GM18505 (cell line): Measurements from ENCODE around the gene KHDC1L.
"Not testable (repeated sequence)": the region's sequence is repeated elsewhere in the genome, so short reads cannot be mapped to it uniquely, and the experiment has no call there.

Experiments used
- ATAC-seq: cut with Tn5 transposase; IDR thresholded peaks from one replicate; pipeline ENCODE4 v1.9.1; 2021; ENCODE audit not compliant: unreplicated experiment
- POLR2A ChIP-seq: IDR thresholded peaks from 4 replicates; pipeline ENCODE4 v1.6.1; 2011; ENCODE audit warnings: borderline replicate concordance; ENCODE audit not compliant: insufficient read depth, insufficient read length; ENCODE audit errors: extremely low read depth

Gene KHDC1L

DNA sequence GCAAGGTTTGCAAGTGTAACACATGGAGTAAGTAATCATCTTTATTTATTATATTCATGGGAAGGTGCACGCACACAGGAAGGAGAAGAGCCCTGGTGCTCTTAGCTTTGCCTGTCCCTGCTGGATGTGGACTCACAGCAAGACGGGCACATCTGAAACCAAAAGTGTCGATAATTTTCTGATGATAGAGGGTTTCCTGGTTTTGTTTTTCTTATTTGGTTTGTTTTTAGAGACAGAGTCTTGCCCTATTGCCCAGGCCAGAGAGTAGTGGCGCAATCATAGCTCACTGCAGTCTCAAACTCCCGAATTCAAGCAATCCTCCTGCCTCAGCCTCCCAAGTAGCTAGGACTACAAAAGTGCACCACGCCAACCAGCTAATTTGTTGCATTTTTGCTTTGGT is 7.8 kb upstream of the KHDC1L start:
- no peak for TF ChIP-seq POLR2A
- no peak for ATAC-seq

DNA sequence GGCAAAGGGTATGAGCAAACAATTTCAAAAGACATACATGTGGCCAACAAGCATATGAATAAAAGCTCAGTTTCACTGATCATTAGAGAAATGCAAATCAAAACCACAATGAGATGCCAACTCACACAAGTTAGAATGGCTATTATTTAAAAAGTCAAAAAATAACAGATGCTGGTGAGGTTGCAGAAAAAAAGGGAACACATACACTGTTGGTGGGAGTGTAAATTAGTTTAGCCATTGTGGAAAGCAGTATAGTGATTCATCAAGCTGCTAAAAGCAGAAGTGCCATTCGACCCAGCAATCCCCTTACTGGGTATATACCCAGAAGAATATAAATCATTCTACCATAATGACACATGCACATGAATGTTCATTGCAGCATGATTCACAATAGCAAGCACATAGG is 6.7 kb upstream of the KHDC1L start:
- ATAC-seq = no peak
- no peak for TF ChIP-seq POLR2A

DNA sequence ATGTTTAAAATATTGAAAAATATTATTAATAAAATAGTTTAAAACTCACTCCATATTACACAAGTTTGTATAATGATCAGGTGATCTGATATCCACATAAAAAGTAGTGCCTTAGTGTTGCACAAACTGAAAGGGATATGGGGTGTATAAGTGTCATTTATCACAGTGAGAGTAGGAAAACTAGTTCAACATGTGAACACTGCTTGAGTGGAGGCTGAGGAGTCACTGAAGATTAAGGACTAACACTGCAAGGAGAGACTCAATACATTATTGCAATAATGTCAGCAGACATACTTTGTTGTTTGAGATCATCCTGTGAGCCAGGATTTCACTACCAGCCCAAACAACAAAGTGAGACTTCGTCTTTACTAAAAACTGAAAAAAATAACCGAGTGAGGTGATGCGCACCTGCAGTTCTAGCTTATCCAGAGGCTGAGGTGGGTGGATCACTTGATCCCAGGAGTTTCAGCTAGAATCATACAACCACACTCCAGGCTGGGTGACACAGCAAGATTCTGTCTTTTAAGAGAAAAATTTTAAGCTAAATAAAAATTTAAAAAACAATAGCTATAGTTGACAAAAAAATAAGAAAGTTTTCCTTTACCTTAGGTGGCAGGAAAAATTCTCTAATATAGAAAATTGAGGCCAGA is 2.4 kb upstream of the KHDC1L start:
- no peak for ATAC-seq
- TF ChIP-seq POLR2A = no peak

DNA sequence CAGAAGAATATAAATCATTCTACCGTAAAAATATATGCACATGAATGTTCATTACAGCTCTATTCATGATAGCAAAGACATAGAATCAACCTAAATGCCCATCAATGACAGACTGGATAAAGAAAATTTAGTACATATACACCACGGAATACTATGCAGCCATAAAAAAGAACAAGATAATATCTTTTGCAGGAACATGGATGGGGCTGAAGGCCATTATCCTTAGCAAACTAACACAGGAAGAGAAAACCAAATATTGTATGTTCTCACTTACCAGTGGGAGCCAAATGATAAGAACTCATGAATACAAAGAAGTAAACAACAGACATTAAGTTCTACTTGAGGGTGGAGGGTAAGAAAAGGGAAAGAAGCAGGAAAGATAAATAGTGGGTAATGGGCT is 8.4 kb downstream of the KHDC1L start:
- no peak for TF ChIP-seq POLR2A
- ATAC-seq = no peak

DNA sequence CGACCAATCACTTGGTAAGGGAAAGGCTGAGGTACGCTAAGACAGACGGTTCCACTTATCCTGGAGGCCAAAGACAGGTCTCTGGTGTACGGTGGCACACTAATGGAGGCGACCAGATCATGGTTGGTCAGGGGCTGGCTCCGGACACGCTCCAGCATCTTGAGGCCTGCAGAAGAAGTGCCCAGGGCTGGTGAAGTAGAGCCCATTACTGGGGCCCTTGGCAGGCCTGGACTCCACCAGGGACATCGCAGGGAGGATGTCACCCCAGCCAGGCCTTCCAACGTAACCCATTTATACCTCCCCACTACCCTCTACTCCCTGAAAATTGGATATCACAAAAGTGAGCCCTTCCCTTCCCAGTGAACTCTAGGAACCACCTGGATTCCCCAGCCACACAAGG is 16.2 kb downstream of the KHDC1L start:
- ATAC-seq = no peak
- no peak for TF ChIP-seq POLR2A

DNA sequence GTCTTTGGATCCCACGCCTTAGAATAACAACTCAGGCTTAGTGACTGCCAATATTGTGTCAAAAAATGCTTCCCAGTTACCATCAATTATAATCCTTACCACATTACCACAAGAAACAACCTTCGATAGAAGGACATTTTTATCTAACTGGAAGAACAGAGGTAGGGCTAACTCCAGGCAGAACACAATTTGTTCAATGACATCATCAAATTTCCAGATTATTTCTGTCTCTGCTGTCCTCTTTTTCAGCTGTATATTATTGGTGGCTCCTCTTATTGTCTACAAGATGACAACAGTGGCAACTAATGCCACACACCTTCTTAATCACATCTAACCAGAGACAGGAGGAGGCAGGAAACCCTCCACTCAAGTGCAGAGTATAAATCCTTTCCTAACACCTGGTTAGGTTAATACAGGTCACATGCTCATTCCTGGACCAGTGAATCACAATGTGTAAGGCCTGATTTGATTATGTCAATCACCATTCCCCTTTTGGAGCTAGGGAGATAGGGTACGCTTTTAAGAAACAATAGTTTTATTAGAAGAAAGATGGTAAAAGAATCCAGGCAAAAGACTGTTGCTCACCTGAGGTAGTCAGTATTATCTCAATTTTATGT is 18.0 kb downstream of the KHDC1L start:
- no peak for ATAC-seq
- no peak for TF ChIP-seq POLR2A

DNA sequence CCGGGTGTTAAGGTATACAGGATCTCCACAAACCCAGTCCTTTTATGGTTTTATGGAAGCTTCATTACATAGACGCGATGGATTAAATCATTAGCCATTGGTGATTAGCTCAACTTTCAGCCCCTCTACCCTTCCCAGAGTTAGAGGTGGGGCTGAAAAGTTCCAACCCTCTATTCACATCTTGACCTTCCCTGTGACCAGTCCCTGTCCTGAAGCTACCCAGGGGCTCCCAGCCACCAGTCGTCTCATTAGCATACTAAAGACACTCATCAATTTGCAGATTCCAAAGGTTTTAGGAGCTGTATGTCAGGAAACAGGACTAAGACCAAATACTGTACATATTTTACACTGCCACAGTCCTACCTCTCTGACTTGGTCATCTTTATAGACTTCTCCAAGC is 21.0 kb downstream of the KHDC1L start:
- ATAC-seq = no peak
- TF ChIP-seq POLR2A = no peak

DNA sequence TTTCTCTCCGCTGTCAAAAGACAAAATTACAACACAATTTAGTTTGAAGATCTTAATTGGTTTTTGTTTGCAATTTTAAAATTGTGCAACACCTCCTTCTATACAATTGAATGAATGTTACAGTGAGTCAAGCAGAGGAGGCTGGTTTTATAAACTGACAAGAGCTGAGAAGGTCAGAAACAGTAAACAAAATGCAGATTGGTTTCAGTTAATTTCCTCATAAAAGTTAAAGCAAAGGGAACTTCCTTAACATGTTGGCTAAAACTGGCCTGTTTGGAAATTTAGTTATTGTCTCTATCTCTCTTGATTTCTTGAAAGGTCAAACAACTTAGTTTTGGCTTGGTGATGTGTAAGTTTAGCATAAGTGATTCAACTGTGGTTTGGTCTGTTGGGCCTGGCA is 22.2 kb downstream of the KHDC1L start:
- no peak for ATAC-seq
- no peak for TF ChIP-seq POLR2A

DNA sequence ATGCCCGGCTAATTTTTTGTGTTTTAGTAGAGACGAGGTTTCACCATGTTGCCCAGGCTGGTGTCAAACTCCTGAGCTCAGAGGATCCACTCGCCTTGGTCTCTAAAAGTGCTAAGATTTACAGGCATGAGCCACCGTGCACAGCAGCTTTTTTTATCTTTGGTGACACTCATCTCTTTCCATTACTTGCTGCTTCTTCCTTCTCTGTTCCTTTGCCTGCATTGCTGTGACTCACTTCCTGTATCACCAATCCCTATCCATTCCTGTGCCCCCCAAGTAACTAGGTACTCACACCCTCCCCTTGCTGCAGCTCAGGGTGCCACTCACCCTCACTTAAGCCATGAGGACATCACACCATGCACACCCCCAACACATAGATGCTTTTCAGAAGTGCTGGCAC is 24.6 kb downstream of the KHDC1L start:
- ATAC-seq = no peak
- TF ChIP-seq POLR2A = no peak

DNA sequence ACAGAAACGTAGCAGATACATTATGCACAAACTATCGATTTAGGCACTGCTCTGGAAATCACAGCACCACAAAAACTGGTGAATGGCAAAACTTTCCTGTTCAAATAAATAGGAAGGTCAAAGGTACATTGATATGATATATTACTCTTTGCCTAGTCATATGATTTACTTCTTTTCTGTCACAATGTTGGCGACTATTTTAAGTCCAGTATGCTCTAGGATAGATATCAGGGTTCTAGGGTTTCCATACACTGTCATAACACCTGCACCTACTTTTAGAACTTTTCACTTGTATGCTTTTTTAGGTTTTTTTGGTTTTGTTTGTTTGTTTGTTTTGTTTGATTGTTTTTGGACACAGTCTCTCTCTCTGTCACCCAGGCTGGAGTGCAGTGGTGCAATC is 25.0 kb downstream of the KHDC1L start:
- no peak for TF ChIP-seq POLR2A
- ATAC-seq = no peak

DNA sequence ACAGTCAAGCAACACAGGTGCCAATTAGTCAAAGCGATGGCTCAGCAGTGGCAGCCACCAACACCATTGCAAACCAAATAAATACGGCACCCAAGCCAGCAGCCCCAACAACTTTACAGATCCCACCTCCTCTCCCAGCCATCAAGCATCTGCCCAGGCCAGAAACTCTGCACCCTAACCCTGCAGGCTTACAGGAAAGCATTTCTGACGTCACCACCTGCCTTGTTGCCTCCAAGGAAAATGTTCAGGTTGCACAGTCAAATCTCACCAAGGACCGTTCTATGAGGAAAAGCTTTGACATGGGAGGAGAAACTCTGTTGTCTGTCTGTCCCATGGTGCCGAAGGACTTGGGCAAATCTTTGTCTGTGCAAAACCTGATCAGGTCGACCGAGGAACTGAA is 30.6 kb downstream of the KHDC1L start:
- ATAC-seq = no peak
- TF ChIP-seq POLR2A = no peak

DNA sequence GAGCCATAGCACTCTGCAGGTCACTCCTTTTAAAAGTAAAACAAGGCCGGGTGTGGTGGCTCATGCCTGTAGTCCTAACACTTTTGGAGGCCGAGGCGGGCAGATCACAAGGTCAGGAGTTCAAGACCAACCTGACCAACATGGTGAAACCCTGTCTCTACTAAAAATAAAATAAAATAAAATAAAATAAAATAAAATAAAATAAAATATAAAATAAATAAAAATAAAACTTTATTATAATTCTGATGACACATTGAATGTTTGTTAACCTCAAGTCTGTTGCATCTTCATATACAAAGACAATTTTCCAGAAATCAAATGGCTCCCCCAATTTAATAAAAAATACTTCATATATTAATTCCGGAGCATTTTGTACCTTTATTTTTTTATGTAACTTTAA is 32.0 kb downstream of the KHDC1L start:
- ATAC-seq = not testable (repeated sequence)

DNA sequence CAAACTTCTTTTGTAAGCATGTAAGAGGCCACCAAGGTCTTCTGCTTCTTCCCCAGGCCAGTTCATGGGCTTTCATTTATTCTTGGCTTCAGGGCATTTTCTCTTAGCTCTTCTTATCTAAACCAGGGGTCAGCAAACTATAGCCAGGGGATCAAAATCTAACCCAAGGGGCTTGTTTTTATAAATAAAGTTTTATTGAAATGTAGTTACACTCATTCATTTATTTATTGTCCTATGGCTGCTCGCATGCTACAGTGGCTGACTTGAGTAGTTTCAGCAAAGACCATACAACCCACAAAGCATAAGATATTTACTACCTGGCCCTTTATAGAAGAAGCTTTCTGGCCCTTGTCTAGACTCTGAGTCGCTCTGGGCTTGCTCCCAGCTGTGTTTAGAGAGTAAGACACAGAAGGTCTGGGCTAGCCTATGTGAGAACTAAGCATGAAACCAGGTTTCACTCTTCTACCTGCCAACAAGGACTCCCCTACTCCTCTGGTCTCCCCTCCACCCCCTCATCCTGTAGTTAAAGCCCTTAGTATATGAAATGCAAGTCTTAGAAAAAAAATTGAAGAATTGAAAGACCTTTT is 43.2 kb downstream of the KHDC1L start:
- ATAC-seq = no peak
- no peak for TF ChIP-seq POLR2A

DNA sequence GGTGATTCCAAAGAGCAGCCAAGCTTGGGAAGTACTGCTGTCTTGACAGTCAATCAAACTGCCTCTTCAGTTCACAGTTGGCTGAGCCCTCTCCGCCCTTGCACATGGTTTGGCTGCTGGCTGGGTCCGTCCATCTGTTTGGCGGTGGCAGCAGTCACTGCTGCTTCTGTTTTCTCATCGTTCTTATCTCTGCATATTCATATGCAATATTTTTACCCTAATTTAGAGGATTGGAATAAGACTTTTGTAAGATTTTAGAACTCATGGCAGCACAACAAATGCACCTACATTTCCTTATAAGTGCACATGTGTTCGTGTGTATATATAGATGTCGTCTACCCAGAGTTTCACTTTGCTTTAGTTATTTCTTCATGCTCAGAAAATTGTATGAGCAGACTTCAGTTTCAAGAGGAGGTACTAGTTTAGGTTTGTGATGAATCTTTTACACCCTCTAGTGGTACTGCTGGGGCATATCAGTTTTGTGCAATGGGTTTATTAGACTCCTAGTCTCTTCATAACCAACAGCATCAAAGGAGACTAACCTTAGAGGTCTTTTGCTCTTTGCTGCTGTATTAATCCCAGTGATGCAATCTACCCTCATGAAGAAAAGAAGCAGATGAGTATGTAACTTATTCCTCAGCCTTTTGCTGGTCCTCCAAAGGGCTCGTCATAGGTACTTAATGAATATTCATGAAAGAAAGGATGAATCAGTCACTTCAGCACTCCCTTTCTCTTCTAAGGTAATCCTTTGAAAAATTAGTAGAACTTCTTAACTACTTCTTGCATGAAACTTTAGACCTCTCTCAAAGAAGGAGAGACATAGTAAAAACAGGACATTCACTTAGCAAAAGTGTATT is 44.3 kb downstream of the KHDC1L start:
- ATAC-seq = peak; percentile 77
- no peak for TF ChIP-seq POLR2A
